ENCODE measurements around the gene BCLAF1.

- TF ChIP-seq CTCF (IDR thresholded peaks at IDR 0.05; ENCODE audit: poor library complexity, severe bottlenecking) = no peak
- no peak for TF ChIP-seq EZH2 (IDR thresholded peaks at IDR 0.05; ENCODE audit: borderline replicate concordance, insufficient read depth, low read length, poor library complexity, severe bottlenecking)
- no peak for TF ChIP-seq POLR2AphosphoS5 (IDR thresholded peaks at IDR 0.05)
- TF ChIP-seq RAD21 (conservative IDR thresholded peaks at IDR 0.05) = no peak
- TF ChIP-seq EP300 (conservative IDR thresholded peaks at IDR 0.05; ENCODE audit: poor library complexity, severe bottlenecking) = no peak
- no peak for TF ChIP-seq REST (IDR thresholded peaks at IDR 0.05; ENCODE audit: borderline replicate concordance)
Measured at GRCh38 chr6:136253734-136254133, 35.9 kb downstream of the BCLAF1 start.

All from neural cell (in vitro differentiated cells).